PC-9 (cell line): Measurements from ENCODE around the gene TTC23.

Experiments used
- CTCF ChIP-seq: fragments of 200-600 bp; sonication (generic); conservative IDR thresholded peaks from 2 replicates; pipeline ENCODE4 v1.6.1; 2017; ENCODE audit warnings: mixed run types, antibody characterized with exemption, mild to moderate bottlenecking, moderate library complexity
- EZH2 ChIP-seq: fragments of 200-600 bp; sonication (generic); IDR thresholded peaks from 2 replicates; pipeline ENCODE4 v1.8.0; 2017; ENCODE audit warnings: antibody characterized with exemption, low read depth

- TF ChIP-seq CTCF, result no peak
- TF ChIP-seq EZH2, result no peak
These were observed 37.0 kb downstream of the TTC23 start for GRCh38 chr15:99212406-99212805.
